BE2C (cell line): ENCODE results near the gene TOX3.

ENCODE experiments used
- DNase-seq: peaks from one replicate; pipeline ENCODE4 v3.0.0-alpha.2; 2020
- H3K27me3 ChIP-seq: fragments of 250-450 bp; sonication (Bioruptor Pico); 2 replicates; pipeline ENCODE4 v1.5.1; 2020; ENCODE audit warnings: mild to moderate bottlenecking
- H3K36me3 ChIP-seq: fragments of 250-450 bp; sonication (Bioruptor Pico); 2 replicates; pipeline ENCODE4 v1.5.1; 2020; ENCODE audit warnings: mild to moderate bottlenecking
- H3K4me1 ChIP-seq: fragments of 250-450 bp; sonication (Bioruptor Pico); 2 replicates; pipeline ENCODE4 v1.5.1; 2020
- H3K4me3 ChIP-seq: 2 replicates; pipeline ENCODE4 v1.5.1; 2011; ENCODE audit warnings: low read depth, low read length
- H3K9me3 ChIP-seq: fragments of 250-450 bp; sonication (Bioruptor Pico); 2 replicates; pipeline ENCODE4 v1.5.1; 2020
- TF ChIP-seq, protein P1 (sequence below): IDR thresholded peaks from 2 replicates; pipeline ENCODE4 v1.5.1; 2012; ENCODE audit warnings: mild to moderate bottlenecking, low read depth, low read length

The TOX3 gene

DNA sequence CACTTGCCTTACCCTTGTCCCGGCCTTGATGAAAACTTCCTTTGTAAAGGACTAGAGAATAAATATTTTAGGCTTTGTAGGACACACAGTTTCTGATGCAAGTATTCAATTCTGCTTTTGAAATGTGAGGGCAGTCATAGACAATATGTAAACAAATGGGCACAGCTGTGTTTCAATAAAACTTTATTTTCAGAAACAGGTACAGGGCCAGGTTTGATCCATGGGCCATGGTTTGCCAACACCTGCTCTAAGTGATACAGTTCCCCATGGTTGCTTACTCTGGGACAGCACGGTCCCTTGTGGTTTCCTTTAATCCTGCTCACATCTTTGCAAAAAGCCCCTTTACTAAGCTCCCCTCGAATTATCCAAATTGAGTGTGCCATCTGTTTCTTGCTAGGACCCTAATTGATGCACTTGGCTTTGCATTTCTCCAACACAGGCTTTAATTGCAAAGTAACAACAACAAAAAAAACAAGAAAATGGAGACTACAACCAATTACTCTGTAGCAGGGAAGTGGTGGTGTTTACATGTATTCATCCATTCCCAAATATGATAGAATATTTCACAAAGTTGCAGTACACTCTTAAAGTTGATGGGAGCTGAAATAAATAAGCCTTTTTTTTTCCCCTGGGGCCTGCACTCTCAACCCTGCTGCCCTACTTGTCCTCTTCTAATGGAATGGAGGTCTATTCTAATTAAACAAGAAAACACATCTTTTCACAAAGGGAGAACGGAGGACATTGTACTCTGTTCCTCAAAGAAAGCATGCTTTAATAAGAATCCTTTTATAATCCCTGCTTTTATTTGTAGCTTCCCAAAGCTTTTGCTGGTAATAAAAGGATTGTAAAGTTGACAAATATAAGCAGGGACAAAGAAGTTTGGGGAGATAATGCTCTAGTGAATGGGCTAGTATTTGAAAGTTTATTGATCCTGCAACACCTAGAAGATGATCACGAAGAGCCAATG is 37.7 kb upstream of the TOX3 start:
- H3K27me3 ChIP-seq = no peaks in the 10 kb centered on the region
- no peak for DNase-seq
- H3K9me3 ChIP-seq = no peaks in the 10 kb centered on the region; the same call in 1 of the 2 replicates
- H3K4me1 ChIP-seq = no peaks in the 10 kb centered on the region
- TF ChIP-seq, protein P1, sequence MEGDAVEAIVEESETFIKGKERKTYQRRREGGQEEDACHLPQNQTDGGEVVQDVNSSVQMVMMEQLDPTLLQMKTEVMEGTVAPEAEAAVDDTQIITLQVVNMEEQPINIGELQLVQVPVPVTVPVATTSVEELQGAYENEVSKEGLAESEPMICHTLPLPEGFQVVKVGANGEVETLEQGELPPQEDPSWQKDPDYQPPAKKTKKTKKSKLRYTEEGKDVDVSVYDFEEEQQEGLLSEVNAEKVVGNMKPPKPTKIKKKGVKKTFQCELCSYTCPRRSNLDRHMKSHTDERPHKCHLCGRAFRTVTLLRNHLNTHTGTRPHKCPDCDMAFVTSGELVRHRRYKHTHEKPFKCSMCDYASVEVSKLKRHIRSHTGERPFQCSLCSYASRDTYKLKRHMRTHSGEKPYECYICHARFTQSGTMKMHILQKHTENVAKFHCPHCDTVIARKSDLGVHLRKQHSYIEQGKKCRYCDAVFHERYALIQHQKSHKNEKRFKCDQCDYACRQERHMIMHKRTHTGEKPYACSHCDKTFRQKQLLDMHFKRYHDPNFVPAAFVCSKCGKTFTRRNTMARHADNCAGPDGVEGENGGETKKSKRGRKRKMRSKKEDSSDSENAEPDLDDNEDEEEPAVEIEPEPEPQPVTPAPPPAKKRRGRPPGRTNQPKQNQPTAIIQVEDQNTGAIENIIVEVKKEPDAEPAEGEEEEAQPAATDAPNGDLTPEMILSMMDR = no peak
- no peak overlapping the region for H3K4me3 ChIP-seq
- H3K36me3 ChIP-seq = no peaks in the 10 kb centered on the region

DNA sequence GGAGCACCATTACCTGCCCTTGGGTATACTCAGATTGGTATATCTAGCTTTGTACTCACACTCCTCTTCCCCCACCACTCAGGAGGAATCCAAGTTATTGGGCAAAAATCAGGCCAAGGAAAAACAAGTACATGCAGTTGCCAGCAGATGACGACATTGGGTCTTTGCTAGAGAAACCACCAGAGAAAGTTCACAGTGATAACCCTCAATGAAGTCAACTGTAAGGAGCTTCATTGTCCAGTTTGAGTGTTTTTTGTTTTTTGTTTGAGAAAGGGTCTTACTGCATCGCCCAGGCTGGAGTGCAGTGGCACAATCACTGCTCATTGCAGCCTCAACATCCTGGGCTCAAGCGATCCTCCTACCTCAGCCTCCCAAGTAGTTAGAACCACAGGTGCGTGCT is 34.6 kb upstream of the TOX3 start:
- Histone ChIP-seq H3K27me3 (no peaks in the 10 kb centered on the region), H3K9me3 (no peaks in the 10 kb centered on the region; the same call in 1 of the 2 replicates), H3K36me3 (no peaks in the 10 kb centered on the region), H3K4me1 (no peaks in the 10 kb centered on the region), H3K4me3 (no peak overlapping the region)
- no peak for DNase-seq
- TF ChIP-seq, protein P1 = peak; percentile 62

DNA sequence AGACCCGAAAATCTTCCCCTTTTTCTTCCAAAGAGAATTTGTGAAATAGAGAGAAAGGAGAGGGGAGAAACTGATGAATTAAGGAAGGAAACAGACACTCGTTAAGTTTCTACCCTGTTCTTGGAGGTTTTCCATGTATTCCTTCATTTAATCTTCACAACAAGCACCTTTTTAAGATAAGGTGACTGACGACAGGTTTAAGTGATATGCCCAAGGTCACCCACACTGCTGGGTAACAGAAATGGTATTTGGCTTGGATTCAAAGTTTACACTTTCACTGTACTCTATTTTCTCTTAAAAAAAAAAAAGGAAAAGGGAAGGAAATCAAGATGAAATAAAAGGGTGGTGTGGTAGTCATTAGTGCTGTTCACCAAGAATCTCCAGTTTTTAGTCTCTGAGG is 33.5 kb upstream of the TOX3 start:
- no peak for DNase-seq
- Histone ChIP-seq H3K27me3 (no peaks in the 10 kb centered on the region), H3K4me1 (no peaks in the 10 kb centered on the region), H3K4me3 (no peak overlapping the region), H3K36me3 (no peaks in the 10 kb centered on the region), H3K9me3 (no peaks in the 10 kb centered on the region)
- TF ChIP-seq, protein P1 = no peak

DNA sequence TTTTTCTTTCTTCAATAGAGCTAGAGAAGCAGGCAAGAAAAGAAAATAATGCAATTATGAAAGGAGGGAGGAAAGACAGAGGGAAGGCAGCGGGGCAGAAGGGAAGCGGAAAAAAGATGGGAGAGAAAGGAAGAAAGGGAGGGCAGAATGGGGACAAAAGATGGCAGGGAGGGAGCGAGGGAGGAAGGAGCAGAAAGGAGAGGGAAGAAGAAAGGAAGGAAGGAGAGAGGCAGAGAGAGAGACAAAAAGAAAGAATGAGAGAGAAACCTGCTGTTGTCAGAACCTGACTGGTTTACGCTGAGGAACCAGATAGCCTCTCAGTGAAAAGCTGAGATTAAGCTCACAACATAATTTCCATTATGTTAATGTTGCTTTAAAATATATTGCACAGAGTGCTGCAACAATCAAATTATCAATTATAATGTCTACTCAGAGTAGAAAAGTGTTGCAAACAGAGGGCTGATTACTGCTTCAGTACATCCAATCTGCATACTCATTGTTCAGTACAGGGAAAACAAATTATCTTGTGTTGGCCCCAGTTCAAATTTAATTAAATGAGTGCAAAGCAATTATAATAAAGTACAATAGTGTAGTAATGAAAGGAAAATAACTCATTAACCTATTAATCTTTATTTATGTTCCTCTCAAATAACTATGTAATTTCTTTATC is 32.0 kb upstream of the TOX3 start:
- Histone ChIP-seq H3K36me3 (no peaks in the 10 kb centered on the region), H3K4me3 (no peak overlapping the region), H3K9me3 (no peaks in the 10 kb centered on the region), H3K4me1 (no peaks in the 10 kb centered on the region), H3K27me3 (no peaks in the 10 kb centered on the region)
- TF ChIP-seq, protein P1 = no peak
- DNase-seq = no peak

DNA sequence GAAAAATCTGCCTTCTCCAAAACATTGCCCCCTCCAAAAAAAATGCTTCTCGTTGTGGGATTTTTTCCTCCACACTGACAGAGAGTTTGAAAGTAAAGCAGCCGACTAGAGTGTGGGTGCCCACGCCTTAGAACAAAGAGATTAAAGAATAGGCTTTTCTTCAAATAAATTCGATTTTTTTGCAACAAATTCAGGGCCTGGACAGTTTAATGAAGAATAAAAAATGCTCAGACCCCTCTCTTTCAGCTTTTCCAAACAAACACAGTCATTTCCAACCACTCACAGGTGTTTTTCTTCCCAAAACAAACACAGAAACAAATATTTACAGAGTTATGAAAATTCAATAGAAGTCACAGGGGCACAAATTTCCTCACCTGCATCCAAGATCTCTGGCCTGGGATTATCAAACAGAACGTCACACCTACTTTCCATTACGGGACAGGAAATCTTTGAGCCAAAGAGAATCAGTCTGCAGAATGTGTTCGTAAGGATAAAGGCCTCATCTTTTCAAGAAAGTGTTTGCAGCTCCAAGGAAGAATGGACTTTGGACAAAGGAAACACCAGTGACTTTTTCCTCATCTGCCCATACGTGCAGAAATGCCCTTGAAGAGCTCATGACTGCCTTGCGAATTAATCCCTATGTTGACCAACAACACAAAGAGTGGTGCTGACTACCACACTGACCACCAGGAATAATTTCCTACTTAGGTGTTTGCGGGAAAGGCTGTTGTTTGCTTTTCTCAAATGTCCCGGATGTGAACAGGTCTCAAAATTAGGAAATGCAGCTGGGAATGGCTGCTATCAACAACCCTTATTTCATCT is 31.3 kb upstream of the TOX3 start:
- DNase-seq = no peak
- H3K4me1 ChIP-seq = no peaks in the 10 kb centered on the region
- TF ChIP-seq, protein P1 = no peak
- H3K9me3 ChIP-seq = no peaks in the 10 kb centered on the region
- no peak overlapping the region for H3K4me3 ChIP-seq
- H3K27me3 ChIP-seq = no peaks in the 10 kb centered on the region
- no peaks in the 10 kb centered on the region for H3K36me3 ChIP-seq
